IMR-90 (cell line): ENCODE results near the gene USP32. TPM values are rescaled to one million over a fixed set of nuclear protein-coding genes. Genes with fewer than 3 reads are reported as not detected.
A peak's percentile ranks its signal among the peaks of the same experiment; 100 is the strongest.

ENCODE experiments used
- ATAC-seq: fragments of 200-7000 bp; cut with Tn5 transposase; 2 replicates; pipeline ENCODE4 v1.9.1; 2020; ENCODE audit warnings: low read depth, mild to moderate bottlenecking, moderate library complexity
- BruUV-seq: library from RNA; stranded (reverse); fragments of 400-500 nt; replicated peaks from 2 replicates; lab custom pipeline; 2021; lab: Mats Ljungman, UMichigan
- CTCF ChIA-PET: fragments of 300-600 bp; formaldehyde crosslinking; extraction: SDS; loops from one replicate; lab custom pipeline; 2021; ENCODE audit warnings: antibody characterized with exemption; lab: Yijun Ruan, JAX
- POLR2A ChIA-PET: fragments of 300-600 bp; sonication (Branson Sonifier 250); formaldehyde crosslinking; loops from one replicate; lab custom pipeline; 2022; ENCODE audit warnings: antibody characterized with exemption; ENCODE audit not compliant: unreplicated experiment; lab: Charles Lee
- DNase-seq: peaks from one replicate; pipeline ENCODE4 v3.0.0; 2013
- H2AFZ ChIP-seq: replicated peaks from 2 replicates; pipeline ENCODE3; 2013; ENCODE audit warnings: low read length, mild to moderate bottlenecking; ENCODE audit not compliant: poor library complexity
- H2AK5ac ChIP-seq: 2 replicates; pipeline ENCODE4 v1.6.1; 2013; ENCODE audit warnings: low read depth, low read length, inconsistent platforms
- H2AK9ac ChIP-seq: replicated peaks from 2 replicates; pipeline ENCODE3; 2013; ENCODE audit warnings: mild to moderate bottlenecking, low read depth, low read length, moderate library complexity; ENCODE audit not compliant: poor library complexity
- H2BK120ac ChIP-seq: 2 replicates; pipeline ENCODE4 v1.6.1; 2013; ENCODE audit warnings: low read depth, low read length, inconsistent platforms
- H2BK15ac ChIP-seq: 3 replicates; pipeline ENCODE4 v1.6.1; 2013; ENCODE audit warnings: low read depth, low read length, inconsistent platforms
- H2BK20ac ChIP-seq: 2 replicates; pipeline ENCODE4 v1.6.1; 2013; ENCODE audit warnings: low read depth, mild to moderate bottlenecking, inconsistent platforms, low read length, moderate library complexity
- H2BK5ac ChIP-seq: 2 replicates; pipeline ENCODE4 v1.6.1; 2013; ENCODE audit warnings: mild to moderate bottlenecking, low read depth, low read length, inconsistent platforms; ENCODE audit not compliant: poor library complexity, severe bottlenecking
- H3K14ac ChIP-seq: replicated peaks from 2 replicates; pipeline ENCODE4 v1.6.1; 2013; ENCODE audit warnings: low read depth, low read length, inconsistent platforms
- H3K18ac ChIP-seq: 2 replicates; pipeline ENCODE4 v1.6.1; 2013; ENCODE audit warnings: low read depth, low read length, control low read depth
- H3K23ac ChIP-seq: 2 replicates; pipeline ENCODE4 v1.6.1; 2013; ENCODE audit warnings: low read depth, low read length, inconsistent platforms
- H3K27ac ChIP-seq: 2 replicates; pipeline ENCODE4 v1.5.1; 2013; ENCODE audit warnings: mild to moderate bottlenecking, control low read depth, low read length; ENCODE audit not compliant: insufficient read depth
- H3K27me3 ChIP-seq: 2 replicates; pipeline ENCODE4 v1.6.1; 2013; ENCODE audit warnings: low read length; ENCODE audit not compliant: control insufficient read depth, insufficient read depth
- H3K36me3 ChIP-seq: 2 replicates; pipeline ENCODE4 v1.6.1; 2013; ENCODE audit warnings: low read length, mixed read lengths; ENCODE audit not compliant: control insufficient read depth, insufficient read depth
- H3K4ac ChIP-seq: 2 replicates; pipeline ENCODE4 v1.6.1; 2013; ENCODE audit warnings: low read depth, low read length, inconsistent platforms
- H3K4me1 ChIP-seq: 2 replicates; pipeline ENCODE4 v1.6.1; 2013; ENCODE audit warnings: low read length, mixed read lengths; ENCODE audit not compliant: control insufficient read depth, insufficient read depth
- H3K4me2 ChIP-seq: 2 replicates; pipeline ENCODE4 v1.6.1; 2013; ENCODE audit warnings: low read depth, mild to moderate bottlenecking, control low read depth, low read length, moderate library complexity
- H3K4me3 ChIP-seq: 2 replicates; pipeline ENCODE4 v1.5.1; 2013; ENCODE audit warnings: low read depth, mild to moderate bottlenecking, control low read depth, low read length, moderate library complexity; ENCODE audit not compliant: insufficient read depth
- H3K56ac ChIP-seq: 2 replicates; pipeline ENCODE4 v1.6.1; 2013; ENCODE audit warnings: low read length, inconsistent platforms; ENCODE audit not compliant: insufficient read depth; ENCODE audit errors: extremely low read depth
- H3K79me1 ChIP-seq, 2 experiments: 2 replicates each; pipeline ENCODE4 v1.6.1; 2013; ENCODE audit warnings: low read length in 2 of 2, inconsistent platforms in 1 of 2, low read depth in 1 of 2
- H3K9ac ChIP-seq: 2 replicates; pipeline ENCODE4 v1.6.1; 2013; ENCODE audit warnings: low read depth, low read length, control low read depth
- H3K9me1 ChIP-seq: 2 replicates; pipeline ENCODE4 v1.6.1; 2013; ENCODE audit warnings: low read length, inconsistent platforms; ENCODE audit not compliant: insufficient read depth
- H3K9me3 ChIP-seq: 2 replicates; pipeline ENCODE4 v1.6.1; 2013; ENCODE audit warnings: low read length; ENCODE audit not compliant: control insufficient read depth, insufficient read depth
- H4K20me1 ChIP-seq: 2 replicates; pipeline ENCODE4 v1.6.1; 2013; ENCODE audit warnings: low read length, inconsistent platforms; ENCODE audit not compliant: insufficient read depth
- H4K5ac ChIP-seq: 2 replicates; pipeline ENCODE4 v1.6.1; 2013; ENCODE audit warnings: mild to moderate bottlenecking, low read depth, low read length, control low read depth
- H4K8ac ChIP-seq, 2 experiments: 2 replicates each; pipeline ENCODE4 v1.6.1; 2013; ENCODE audit warnings: low read depth in 2 of 2, low read length in 2 of 2, control low read depth in 1 of 2, inconsistent platforms in 1 of 2
- H4K91ac ChIP-seq: 2 replicates; pipeline ENCODE4 v1.6.1; 2013; ENCODE audit warnings: low read depth, low read length, inconsistent platforms; ENCODE audit not compliant: insufficient read depth
- CEBPB ChIP-seq: IDR thresholded peaks from 2 replicates; pipeline ENCODE4 v1.6.1; 2012; ENCODE audit warnings: low read depth, low read length, improper control_type of control experiment
- MAFK ChIP-seq: IDR thresholded peaks from 2 replicates; pipeline ENCODE4 v1.6.1; 2012; ENCODE audit warnings: low read depth, low read length, improper control_type of control experiment
- WGBS, 2 experiments: methylation state at CpG; one replicate each; pipeline versions ENCODE4 v1.1.5 to v1.1.7; 2013; ENCODE audit warnings: missing lambda C conversion rate in 2 of 2; ENCODE audit not compliant: insufficient read length in 1 of 2; ENCODE audit errors: extremely low coverage in 2 of 2; 5-methylcytosine and 5-hydroxymethylcytosine counted together
- dilution Hi-C: fragments of 300-500 bp; cut with HindIII; formaldehyde crosslinking; loops from one replicate; pipeline ENCODE4 v1.14.3; 2018; ENCODE audit warnings: low sequenced_read_pairs; ENCODE audit not compliant: unreplicated experiment
- in situ Hi-C: fragments of 300-500 bp; cut with MboI; formaldehyde crosslinking; loops from 3 replicates; pipeline ENCODE4 v1.14.3; 2019; ENCODE audit warnings: low sequenced_read_pairs, inconsistent platforms, mixed read lengths
- intact Hi-C: fragments of 100-400 bp; cut with micrococcal nuclease; formaldehyde crosslinking; loops from 2 replicates; pipeline ENCODE4 v1.10.0; 2022
- polyA plus RNA-seq, 3 experiments: library from polyadenylated mRNA; depleted of rRNA; stranded (reverse); fragments of >200 nt; gene quantifications; 2 replicates each; pipeline ENCODE4 v1.2.3, GENCODE V29; 2012; ENCODE audit warnings: low replicate concordance in 1 of 3
- total RNA-seq: library from RNA; depleted of rRNA; stranded (reverse); fragments of >200 nt; gene quantifications from 2 replicates; pipeline ENCODE4 v1.2.3, GENCODE V29; 2012

USP32 gene
- total and polyA plus RNA-seq, 2 of the 4 experiments (the other 2 are of a cell fraction) = 16.8 to 46.8 TPM

DNA sequence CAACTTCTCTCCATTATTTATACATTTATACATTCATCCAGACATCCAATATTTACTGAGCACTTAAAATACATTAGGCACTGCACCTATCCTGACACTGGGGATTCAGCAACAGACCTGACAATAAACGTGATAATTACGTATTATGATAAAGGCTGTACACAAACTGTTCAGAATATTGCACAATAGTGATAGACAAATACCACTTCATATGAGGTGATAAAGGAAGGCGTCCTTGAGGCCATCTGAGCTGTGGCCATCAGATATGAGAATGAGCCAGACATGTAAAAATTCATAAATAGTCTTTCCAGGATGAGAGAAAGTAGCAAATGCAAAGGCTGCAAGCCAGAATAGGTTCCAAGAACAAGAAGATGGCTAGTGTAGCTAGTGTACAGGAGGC is 8.6 kb downstream of the USP32 start:
- H2BK5ac ChIP-seq = no peak overlapping the region
- ChIA-PET CTCF (no interaction called here), POLR2A (interaction anchor here (0.7 kb wide), 1 partner anchor 144 kb away, joined by 6 read pairs; no protein-coding TSS in a partner anchor)
- DNase-seq = no peak
- H3K9ac ChIP-seq = no peak overlapping the region
- H2BK15ac ChIP-seq = no peak overlapping the region
- H4K91ac ChIP-seq = no peak overlapping the region
- no peak overlapping the region for H2AK9ac ChIP-seq
- peaks cover 11% of the 10 kb centered on the region for H3K4me1 ChIP-seq
- ATAC-seq = no peak
- no peak overlapping the region for H2BK20ac ChIP-seq
- no peak overlapping the region for H4K8ac ChIP-seq
- no peak overlapping the region for H3K4ac ChIP-seq
- H3K23ac ChIP-seq = no peak overlapping the region
- peaks cover 22 to 60% of the 10 kb centered on the region in 2 experiments for H3K79me1 ChIP-seq
- H3K56ac ChIP-seq = no peak overlapping the region
- H2AFZ ChIP-seq = no peak overlapping the region
- no peak overlapping the region for H2AK5ac ChIP-seq
- dilution Hi-C loops (no loop called here), intact Hi-C loops (no loop called here), in situ Hi-C loops (no loop called here)
- no peak overlapping the region for H3K27ac ChIP-seq
- BruUV-seq = no TSS peak
- H3K4me2 ChIP-seq = no peak overlapping the region
- no peaks in the 10 kb centered on the region for H3K9me3 ChIP-seq
- H4K20me1 ChIP-seq = peaks cover 52% of the 10 kb centered on the region
- H4K5ac ChIP-seq = no peak overlapping the region
- peak; percentile 93 for TF ChIP-seq CEBPB
- TF ChIP-seq MAFK = no peak
- H3K27me3 ChIP-seq = no peaks in the 10 kb centered on the region
- no peaks in the 10 kb centered on the region for H3K36me3 ChIP-seq
- no peak overlapping the region for H3K4me3 ChIP-seq
- H3K18ac ChIP-seq = no peak overlapping the region
- H3K9me1 ChIP-seq = peaks cover 11% of the 10 kb centered on the region
- no peak overlapping the region for H3K14ac ChIP-seq
- WGBS, 2 experiments = no CpG with 5 or more reads among the region's 3 CpGs
- H2BK120ac ChIP-seq = no peak overlapping the region
